ENCODE measurements around the gene UTS2B. TPM values are rescaled to one million over a fixed set of nuclear protein-coding genes. Genes with fewer than 3 reads are reported as not detected.
A peak's percentile ranks its signal among the peaks of the same experiment; 100 is the strongest.

Gene UTS2B
- total and polyA plus RNA-seq, 5 donors from 2014 or later: not detected

GRCh38 chr3:191360620-191361019 lies 30.3 kb upstream of the UTS2B start:
- peaks cover 10% of the 10 kb centered on the region for H3K36me3 Mint-ChIP-seq
- H3K27ac Mint-ChIP-seq: no peak overlapping the region
- ATAC-seq (ENCODE audit: low read depth in 2 of 2) (no peak), DNase-seq (no peak)
- H3K4me1 ChIP-seq (ENCODE audit: control insufficient read depth, insufficient read depth, low read length, poor library complexity, severe bottlenecking): no peaks in the 10 kb centered on the region
- peaks cover 0 to 9% (median 4%) of the 10 kb centered on the region in 4 donors for H3K4me1 Mint-ChIP-seq
- H3K9me3 ChIP-seq (ENCODE audit: control insufficient read depth in 2 of 2, low read length in 2 of 2): no peaks in the 10 kb centered on the region
- no peak overlapping the region for H3K27ac ChIP-seq (ENCODE audit: insufficient read depth, low read length, poor library complexity, severe bottlenecking)
- no peaks in the 10 kb centered on the region for H3K27me3 ChIP-seq (ENCODE audit: control insufficient read depth, insufficient read depth, low read length)
- no peaks in the 10 kb centered on the region for H3K27me3 Mint-ChIP-seq
- no peak overlapping the region for H3K4me3 ChIP-seq (ENCODE audit: low read depth, low read length)
- H3K4me3 Mint-ChIP-seq: no peak overlapping the region
- H3K36me3 ChIP-seq (ENCODE audit: control insufficient read depth, insufficient read depth, low read length): peaks cover 7% of the 10 kb centered on the region
- peaks cover 0 to 5% (median 0%) of the 10 kb centered on the region in 7 donors for H3K9me3 Mint-ChIP-seq

GRCh38 chr3:191358929-191359328 lies 28.6 kb upstream of the UTS2B start:
- Histone ChIP-seq H3K9me3 (ENCODE audit: control insufficient read depth in 2 of 2, low read length in 2 of 2) (no peaks in the 10 kb centered on the region), H3K27ac (ENCODE audit: insufficient read depth, low read length, poor library complexity, severe bottlenecking) (no peak overlapping the region), H3K27me3 (ENCODE audit: control insufficient read depth, insufficient read depth, low read length) (no peaks in the 10 kb centered on the region), H3K4me1 (ENCODE audit: control insufficient read depth, insufficient read depth, low read length, poor library complexity, severe bottlenecking) (no peaks in the 10 kb centered on the region), H3K4me3 (ENCODE audit: low read depth, low read length) (no peak overlapping the region), H3K36me3 (ENCODE audit: control insufficient read depth, insufficient read depth, low read length) (peaks cover 7% of the 10 kb centered on the region)
- H3K4me1 Mint-ChIP-seq: peaks cover 0 to 9% (median 4%) of the 10 kb centered on the region in 4 donors
- no peak for DNase-seq
- H3K27me3 Mint-ChIP-seq: no peaks in the 10 kb centered on the region
- H3K27ac Mint-ChIP-seq: peak overlapping the region in 2 of 3 donors; percentile 5
- peaks cover 0 to 5% (median 0%) of the 10 kb centered on the region in 7 donors for H3K9me3 Mint-ChIP-seq
- no peak overlapping the region for H3K4me3 Mint-ChIP-seq
- peaks cover 10% of the 10 kb centered on the region for H3K36me3 Mint-ChIP-seq
- ATAC-seq (ENCODE audit: low read depth in 2 of 2): no peak

DNA sequence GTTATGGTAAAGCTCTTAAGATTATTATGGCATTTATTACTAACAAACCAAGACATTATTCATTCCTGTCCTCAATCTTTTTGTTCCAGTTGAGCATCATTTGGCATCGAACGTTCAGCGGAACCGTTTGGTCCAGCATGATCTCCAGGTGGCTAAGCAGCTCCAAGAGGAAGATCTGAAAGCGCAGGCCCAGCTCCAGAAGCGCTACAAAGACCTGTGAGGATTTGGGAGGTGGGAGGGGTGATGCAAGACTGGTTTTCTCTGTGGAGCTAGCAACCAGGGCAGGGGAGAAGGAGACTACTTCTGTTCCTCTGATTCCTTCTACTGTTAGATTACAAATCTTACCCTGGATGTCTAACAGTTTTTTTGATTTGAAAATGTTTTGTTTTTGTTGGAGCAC lies 27.6 kb upstream of the UTS2B start:
- Histone ChIP-seq H3K9me3 (ENCODE audit: control insufficient read depth in 2 of 2, low read length in 2 of 2) (no peaks in the 10 kb centered on the region), H3K4me1 (ENCODE audit: control insufficient read depth, insufficient read depth, low read length, poor library complexity, severe bottlenecking) (no peaks in the 10 kb centered on the region), H3K36me3 (ENCODE audit: control insufficient read depth, insufficient read depth, low read length) (peaks cover 7% of the 10 kb centered on the region), H3K4me3 (ENCODE audit: low read depth, low read length) (no peak overlapping the region), H3K27me3 (ENCODE audit: control insufficient read depth, insufficient read depth, low read length) (no peaks in the 10 kb centered on the region), H3K27ac (ENCODE audit: insufficient read depth, low read length, poor library complexity, severe bottlenecking) (no peak overlapping the region)
- Mint-ChIP-seq H3K27me3 (no peaks in the 10 kb centered on the region), H3K36me3 (peaks cover 8% of the 10 kb centered on the region), H3K27ac (peak overlapping the region in 1 of 3 donors; percentile 5), H3K4me3 (no peak overlapping the region), H3K9me3 (peaks cover 0 to 5% (median 0%) of the 10 kb centered on the region in 7 donors), H3K4me1 (peaks cover 0 to 9% (median 4%) of the 10 kb centered on the region in 4 donors)
- no peak for ATAC-seq (ENCODE audit: low read depth in 2 of 2)
- no peak for DNase-seq

DNA sequence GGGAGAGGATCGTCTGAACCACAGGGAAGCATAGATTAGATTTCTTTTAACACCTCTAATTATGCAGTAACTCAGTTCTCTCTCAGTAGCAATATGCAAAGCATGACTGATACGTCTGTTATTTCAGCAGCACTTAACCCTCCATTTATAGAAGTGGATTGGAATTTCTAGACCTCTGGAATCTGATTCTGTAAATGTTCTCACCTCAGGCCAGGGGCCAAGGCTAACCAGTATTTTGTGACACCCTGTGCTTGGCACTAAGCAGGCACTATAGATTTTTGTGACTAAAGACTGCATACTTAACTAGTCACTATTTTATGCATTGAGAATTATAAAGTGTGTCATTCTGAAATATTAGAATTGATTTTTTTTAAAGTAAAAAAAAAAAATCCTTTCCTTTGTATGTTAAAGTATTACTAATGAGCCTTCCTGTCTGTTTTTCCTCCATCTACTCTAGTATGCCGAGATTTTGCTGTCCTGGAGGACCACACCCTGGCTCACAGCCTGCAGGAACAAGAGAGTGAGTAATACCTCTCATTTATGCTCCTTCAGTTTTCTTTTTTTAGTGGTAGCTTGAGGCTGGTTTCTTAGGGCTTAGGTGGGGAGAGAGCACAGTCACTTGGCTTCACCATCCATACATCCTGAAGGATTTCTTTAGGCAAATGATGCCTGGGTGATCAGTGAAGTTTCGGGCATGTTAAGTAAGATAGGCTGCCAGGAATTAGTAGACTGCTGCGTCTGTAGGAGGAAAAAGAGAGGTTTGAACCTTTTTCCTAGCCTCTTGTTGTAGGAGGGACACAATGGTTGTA lies 26.5 kb upstream of the UTS2B start:
- peaks cover 0 to 5% (median 0%) of the 10 kb centered on the region in 7 donors for H3K9me3 Mint-ChIP-seq
- no peak overlapping the region for H3K27ac Mint-ChIP-seq
- Histone ChIP-seq H3K36me3 (ENCODE audit: control insufficient read depth, insufficient read depth, low read length) (peaks cover 3% of the 10 kb centered on the region), H3K4me1 (ENCODE audit: control insufficient read depth, insufficient read depth, low read length, poor library complexity, severe bottlenecking) (no peaks in the 10 kb centered on the region), H3K9me3 (ENCODE audit: control insufficient read depth in 2 of 2, low read length in 2 of 2) (no peaks in the 10 kb centered on the region), H3K4me3 (ENCODE audit: low read depth, low read length) (no peak overlapping the region), H3K27ac (ENCODE audit: insufficient read depth, low read length, poor library complexity, severe bottlenecking) (no peak overlapping the region), H3K27me3 (ENCODE audit: control insufficient read depth, insufficient read depth, low read length) (no peaks in the 10 kb centered on the region)
- peaks cover 0 to 9% (median 4%) of the 10 kb centered on the region in 4 donors for H3K4me1 Mint-ChIP-seq
- H3K4me3 Mint-ChIP-seq: no peak overlapping the region
- ATAC-seq (ENCODE audit: low read depth in 2 of 2) (no peak), DNase-seq (no peak)
- peaks cover 8% of the 10 kb centered on the region for H3K36me3 Mint-ChIP-seq
- no peaks in the 10 kb centered on the region for H3K27me3 Mint-ChIP-seq

- Mint-ChIP-seq H3K4me3 (peak overlapping the region in 1 of 4 donors; percentile 10), H3K27ac (no peak overlapping the region), H3K36me3 (peaks cover 3% of the 10 kb centered on the region), H3K27me3 (no peaks in the 10 kb centered on the region), H3K4me1 (peaks cover 0 to 16% (median 5%) of the 10 kb centered on the region in 4 donors), H3K9me3 (no peaks in the 10 kb centered on the region)
- Histone ChIP-seq H3K4me1 (ENCODE audit: control insufficient read depth, insufficient read depth, low read length, poor library complexity, severe bottlenecking) (no peaks in the 10 kb centered on the region), H3K27me3 (ENCODE audit: control insufficient read depth, insufficient read depth, low read length) (no peaks in the 10 kb centered on the region), H3K9me3 (ENCODE audit: control insufficient read depth in 2 of 2, low read length in 2 of 2) (no peaks in the 10 kb centered on the region), H3K27ac (ENCODE audit: insufficient read depth, low read length, poor library complexity, severe bottlenecking) (no peak overlapping the region), H3K4me3 (ENCODE audit: low read depth, low read length) (no peak overlapping the region), H3K36me3 (ENCODE audit: control insufficient read depth, insufficient read depth, low read length) (no peaks in the 10 kb centered on the region)
- DNase-seq (no peak), ATAC-seq (ENCODE audit: low read depth in 2 of 2) (no peak)
These were observed 25.1 kb upstream of the UTS2B start for GRCh38 chr3:191355406-191355805.

GRCh38 chr3:191353022-191353777 lies 22.9 kb upstream of the UTS2B start:
- Mint-ChIP-seq H3K4me3 (no peak overlapping the region), H3K4me1 (peaks cover 0 to 13% (median 5%) of the 10 kb centered on the region in 4 donors), H3K9me3 (no peaks in the 10 kb centered on the region), H3K27me3 (no peaks in the 10 kb centered on the region), H3K36me3 (no peaks in the 10 kb centered on the region), H3K27ac (no peak overlapping the region)
- Histone ChIP-seq H3K36me3 (ENCODE audit: control insufficient read depth, insufficient read depth, low read length) (no peaks in the 10 kb centered on the region), H3K4me1 (ENCODE audit: control insufficient read depth, insufficient read depth, low read length, poor library complexity, severe bottlenecking) (no peaks in the 10 kb centered on the region), H3K27me3 (ENCODE audit: control insufficient read depth, insufficient read depth, low read length) (no peaks in the 10 kb centered on the region), H3K4me3 (ENCODE audit: low read depth, low read length) (no peak overlapping the region), H3K27ac (ENCODE audit: insufficient read depth, low read length, poor library complexity, severe bottlenecking) (no peak overlapping the region), H3K9me3 (ENCODE audit: control insufficient read depth in 2 of 2, low read length in 2 of 2) (no peaks in the 10 kb centered on the region)
- DNase-seq (no peak), ATAC-seq (ENCODE audit: low read depth in 2 of 2) (no peak)

GRCh38 chr3:191352014-191352413 lies 21.7 kb upstream of the UTS2B start:
- H3K4me3 ChIP-seq (ENCODE audit: low read depth, low read length): no peak overlapping the region
- Mint-ChIP-seq H3K36me3 (no peaks in the 10 kb centered on the region), H3K4me3 (no peak overlapping the region), H3K9me3 (no peaks in the 10 kb centered on the region), H3K4me1 (peaks cover 0 to 12% (median 3%) of the 10 kb centered on the region in 4 donors), H3K27ac (no peak overlapping the region), H3K27me3 (no peaks in the 10 kb centered on the region)
- ATAC-seq (ENCODE audit: low read depth in 2 of 2) (no peak), DNase-seq (no peak)
- no peaks in the 10 kb centered on the region for H3K4me1 ChIP-seq (ENCODE audit: control insufficient read depth, insufficient read depth, low read length, poor library complexity, severe bottlenecking)
- H3K27ac ChIP-seq (ENCODE audit: insufficient read depth, low read length, poor library complexity, severe bottlenecking): no peak overlapping the region
- no peaks in the 10 kb centered on the region for H3K27me3 ChIP-seq (ENCODE audit: control insufficient read depth, insufficient read depth, low read length)
- H3K36me3 ChIP-seq (ENCODE audit: control insufficient read depth, insufficient read depth, low read length): no peaks in the 10 kb centered on the region
- no peaks in the 10 kb centered on the region for H3K9me3 ChIP-seq (ENCODE audit: control insufficient read depth in 2 of 2, low read length in 2 of 2)
